ENCODE results near the gene CKM.
"Not testable (repeated sequence)": the region's sequence is repeated elsewhere in the genome, so short reads cannot be mapped to it uniquely, and the experiment has no call there.

Gene CKM

GRCh38 chr19:45271098-45271734, 51.5 kb downstream of the CKM start:
- H3K4me3 ChIP-seq (ENCODE audit: low read depth, low read length) = no peak overlapping the region
- no peak for TF ChIP-seq CTCF (IDR thresholded peaks at IDR 0.05; ENCODE audit: low read depth, low read length)
- no peak for TF ChIP-seq MYC (IDR thresholded peaks at IDR 0.05; ENCODE audit: low read depth, low read length)
- TF ChIP-seq MAX (IDR thresholded peaks at IDR 0.05; ENCODE audit: low read depth, low read length) = no peak
- no peak for TF ChIP-seq POLR2A (IDR thresholded peaks at IDR 0.05; ENCODE audit: extremely low read depth, insufficient read length)
- DNase-seq (ENCODE audit: low read depth) = no peak

- H3K4me3 ChIP-seq (ENCODE audit: low read depth, low read length); DNase-seq (ENCODE audit: low read depth): not testable (repeated sequence)
Observed at GRCh38 chr19:45269939-45270338, 52.7 kb downstream of the CKM start.

- no peak for DNase-seq (ENCODE audit: low read depth)
- no peak overlapping the region for H3K4me3 ChIP-seq (ENCODE audit: low read depth, low read length)
- TF ChIP-seq MAX (IDR thresholded peaks at IDR 0.05; ENCODE audit: low read depth, low read length) (no peak), POLR2A (IDR thresholded peaks at IDR 0.05; ENCODE audit: extremely low read depth, insufficient read length) (no peak), MYC (IDR thresholded peaks at IDR 0.05; ENCODE audit: low read depth, low read length) (no peak), CTCF (IDR thresholded peaks at IDR 0.05; ENCODE audit: low read depth, low read length) (no peak)
Observed at GRCh38 chr19:45267296-45267695, 55.4 kb downstream of the CKM start.

- no peak for DNase-seq (ENCODE audit: low read depth)
- TF ChIP-seq POLR2A (IDR thresholded peaks at IDR 0.05; ENCODE audit: extremely low read depth, insufficient read length) (no peak), CTCF (IDR thresholded peaks at IDR 0.05; ENCODE audit: low read depth, low read length) (no peak), MAX (IDR thresholded peaks at IDR 0.05; ENCODE audit: low read depth, low read length) (no peak), MYC (IDR thresholded peaks at IDR 0.05; ENCODE audit: low read depth, low read length) (no peak)
- H3K4me3 ChIP-seq (ENCODE audit: low read depth, low read length) = no peak overlapping the region
Observed at GRCh38 chr19:45265375-45265774, 57.3 kb downstream of the CKM start.

- no peak overlapping the region for H3K4me3 ChIP-seq (ENCODE audit: low read depth, low read length)
- TF ChIP-seq MAX (IDR thresholded peaks at IDR 0.05; ENCODE audit: low read depth, low read length) = no peak
- TF ChIP-seq POLR2A (IDR thresholded peaks at IDR 0.05; ENCODE audit: extremely low read depth, insufficient read length) = no peak
- no peak for DNase-seq (ENCODE audit: low read depth)
Observed at GRCh38 chr19:45264781-45265317, 57.8 kb downstream of the CKM start.

GRCh38 chr19:45263013-45263412, 59.7 kb downstream of the CKM start:
- DNase-seq (ENCODE audit: low read depth) = no peak
- TF ChIP-seq POLR2A (IDR thresholded peaks at IDR 0.05; ENCODE audit: extremely low read depth, insufficient read length) (no peak), MYC (IDR thresholded peaks at IDR 0.05; ENCODE audit: low read depth, low read length) (no peak), CTCF (IDR thresholded peaks at IDR 0.05; ENCODE audit: low read depth, low read length) (no peak), MAX (IDR thresholded peaks at IDR 0.05; ENCODE audit: low read depth, low read length) (no peak)
- H3K4me3 ChIP-seq (ENCODE audit: low read depth, low read length) = no peak overlapping the region

GRCh38 chr19:45262570-45262969, 60.1 kb downstream of the CKM start:
- DNase-seq (ENCODE audit: low read depth) = no peak
- no peak for TF ChIP-seq CTCF (IDR thresholded peaks at IDR 0.05; ENCODE audit: low read depth, low read length)
- no peak for TF ChIP-seq MAX (IDR thresholded peaks at IDR 0.05; ENCODE audit: low read depth, low read length)
- TF ChIP-seq MYC (IDR thresholded peaks at IDR 0.05; ENCODE audit: low read depth, low read length) = no peak
- no peak for TF ChIP-seq POLR2A (IDR thresholded peaks at IDR 0.05; ENCODE audit: extremely low read depth, insufficient read length)
- no peak overlapping the region for H3K4me3 ChIP-seq (ENCODE audit: low read depth, low read length)
